Caco-2 (cell line): ENCODE data around the gene LCK. TPM values are rescaled to one million over a fixed set of nuclear protein-coding genes. Genes with fewer than 3 reads are reported as not detected.

Experiments used
- BruUV-seq: library from RNA; stranded (reverse); fragments of 400-500 nt; replicated peaks from 2 replicates; lab custom pipeline; 2021; lab: Mats Ljungman, UMichigan
- CTCF ChIA-PET: fragments of 300-600 bp; sonication (Branson Sonifier 250); formaldehyde crosslinking; loops from one replicate; lab custom pipeline; 2022; ENCODE audit warnings: antibody characterized with exemption; lab: Charles Lee
- POLR2A ChIA-PET: fragments of 300-600 bp; sonication (Branson Sonifier 250); formaldehyde crosslinking; loops from one replicate; lab custom pipeline; 2022; ENCODE audit warnings: antibody characterized with exemption; lab: Charles Lee
- DNase-seq, 2 experiments: peaks; one replicate each; pipeline versions ENCODE4 v3.0.0 to v3.0.0-alpha.2; 2020 to 2022
- H3K27me3 ChIP-seq: replicated peaks from 2 replicates; pipeline ENCODE4 v1.6.0; 2011; ENCODE audit warnings: low read length; ENCODE audit not compliant: control insufficient read depth, insufficient read depth
- H3K36me3 ChIP-seq: 2 replicates; pipeline ENCODE4 v1.5.1; 2011; ENCODE audit warnings: low read length; ENCODE audit not compliant: control insufficient read depth, insufficient read depth
- H3K4me1 ChIP-seq: fragments of 250-450 bp; sonication (Bioruptor Pico); 2 replicates; pipeline ENCODE4 v1.5.1; 2020; ENCODE audit warnings: mild to moderate bottlenecking
- H3K4me3 ChIP-seq: 2 replicates; pipeline ENCODE4 v1.5.1; 2011; ENCODE audit warnings: low read depth, mild to moderate bottlenecking, control low read depth, low read length
- H3K9me3 ChIP-seq: fragments of 250-450 bp; sonication (Bioruptor Pico); 2 replicates; pipeline ENCODE4 v1.5.1; 2020; ENCODE audit warnings: mild to moderate bottlenecking, moderate library complexity
- H3K27ac Mint-ChIP-seq: one replicate; pipeline ENCODE4 v1.8.0; 2022; ENCODE audit warnings: mixed read lengths; ENCODE audit not compliant: unreplicated experiment
- H3K27me3 Mint-ChIP-seq: one replicate; pipeline ENCODE4 v1.8.0; 2022; ENCODE audit warnings: mixed read lengths; ENCODE audit not compliant: insufficient read depth, unreplicated experiment
- H3K36me3 Mint-ChIP-seq: one replicate; pipeline ENCODE4 v1.8.0; 2022; ENCODE audit warnings: mild to moderate bottlenecking, mixed read lengths; ENCODE audit not compliant: insufficient read depth, unreplicated experiment
- H3K4me1 Mint-ChIP-seq: one replicate; pipeline ENCODE4 v1.8.0; 2022; ENCODE audit warnings: low read depth, mixed read lengths; ENCODE audit not compliant: unreplicated experiment
- H3K4me3 Mint-ChIP-seq: one replicate; pipeline ENCODE4 v1.8.0; 2022; ENCODE audit warnings: mild to moderate bottlenecking, moderate library complexity, mixed read lengths; ENCODE audit not compliant: unreplicated experiment
- H3K9me3 Mint-ChIP-seq: one replicate; pipeline ENCODE4 v1.8.0; 2022; ENCODE audit warnings: mixed read lengths; ENCODE audit not compliant: unreplicated experiment
- intact Hi-C: fragments of 100-400 bp; cut with micrococcal nuclease; formaldehyde crosslinking; loops from one replicate; pipeline ENCODE4 v1.10.0; 2022; ENCODE audit not compliant: unreplicated experiment
- total RNA-seq: library from RNA; stranded (reverse); gene quantifications from 2 replicates; pipeline ENCODE4 v1.2.3, GENCODE V29; 2022
- TF ChIP-seq, protein P1 (sequence below), 2 experiments: fragments of 200-600 bp in 1 of 2; IDR thresholded peaks; 1 replicate in 1 of 2; 2 replicates in 1 of 2; pipeline versions ENCODE4 v1.5.1 to v1.8.0; 2011 to 2022; ENCODE audit warnings: antibody characterized with exemption in 1 of 2, control low read depth in 1 of 2, inconsistent platforms in 1 of 2, low read depth in 1 of 2, low read length in 1 of 2, mild to moderate bottlenecking in 1 of 2, moderate library complexity in 1 of 2; ENCODE audit not compliant: insufficient read depth in 1 of 2, severe bottlenecking in 1 of 2, unreplicated experiment in 1 of 2

Gene LCK
- total RNA-seq, 1 experiment from 2014 or later = 0.39 TPM

DNA sequence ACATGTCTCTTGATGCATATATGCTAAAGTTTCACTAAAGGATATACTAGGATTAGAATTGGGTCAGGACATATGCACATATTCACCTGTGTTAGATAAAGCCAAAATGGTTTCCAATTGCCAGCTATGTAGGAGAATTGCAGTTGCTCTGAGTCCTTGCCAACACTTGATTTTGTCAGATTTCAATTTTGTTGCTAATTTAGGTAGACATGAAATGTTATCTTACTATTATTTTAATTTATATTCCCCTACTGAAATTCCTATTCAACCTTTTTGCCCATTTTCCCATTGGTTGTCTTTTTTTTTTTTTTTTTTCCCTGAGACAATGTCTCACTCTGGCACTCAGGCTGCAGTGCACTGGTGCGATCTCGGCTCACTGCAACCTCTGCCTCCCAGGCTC is 54.2 kb downstream of the LCK start:
- Mint-ChIP-seq H3K36me3 (peaks cover 57% of the 10 kb centered on the region), H3K27me3 (no peaks in the 10 kb centered on the region), H3K27ac (no peak overlapping the region), H3K4me3 (no peak overlapping the region), H3K9me3 (no peaks in the 10 kb centered on the region), H3K4me1 (peaks cover 8% of the 10 kb centered on the region)
- DNase-seq = no peak
- ChIA-PET CTCF (no interaction called here), POLR2A (no interaction called here)
- Histone ChIP-seq H3K27me3 (no peaks in the 10 kb centered on the region), H3K36me3 (no peaks in the 10 kb centered on the region), H3K9me3 (no peaks in the 10 kb centered on the region), H3K4me3 (no peak overlapping the region), H3K4me1 (no peaks in the 10 kb centered on the region)
- TF ChIP-seq, protein P1, sequence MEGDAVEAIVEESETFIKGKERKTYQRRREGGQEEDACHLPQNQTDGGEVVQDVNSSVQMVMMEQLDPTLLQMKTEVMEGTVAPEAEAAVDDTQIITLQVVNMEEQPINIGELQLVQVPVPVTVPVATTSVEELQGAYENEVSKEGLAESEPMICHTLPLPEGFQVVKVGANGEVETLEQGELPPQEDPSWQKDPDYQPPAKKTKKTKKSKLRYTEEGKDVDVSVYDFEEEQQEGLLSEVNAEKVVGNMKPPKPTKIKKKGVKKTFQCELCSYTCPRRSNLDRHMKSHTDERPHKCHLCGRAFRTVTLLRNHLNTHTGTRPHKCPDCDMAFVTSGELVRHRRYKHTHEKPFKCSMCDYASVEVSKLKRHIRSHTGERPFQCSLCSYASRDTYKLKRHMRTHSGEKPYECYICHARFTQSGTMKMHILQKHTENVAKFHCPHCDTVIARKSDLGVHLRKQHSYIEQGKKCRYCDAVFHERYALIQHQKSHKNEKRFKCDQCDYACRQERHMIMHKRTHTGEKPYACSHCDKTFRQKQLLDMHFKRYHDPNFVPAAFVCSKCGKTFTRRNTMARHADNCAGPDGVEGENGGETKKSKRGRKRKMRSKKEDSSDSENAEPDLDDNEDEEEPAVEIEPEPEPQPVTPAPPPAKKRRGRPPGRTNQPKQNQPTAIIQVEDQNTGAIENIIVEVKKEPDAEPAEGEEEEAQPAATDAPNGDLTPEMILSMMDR (IDR thresholded peaks at IDR 0.05; ENCODE audit: insufficient read depth in 1 of 2, low read depth in 1 of 2, low read length in 1 of 2, severe bottlenecking in 1 of 2, unreplicated experiment in 1 of 2) = no peak
- intact Hi-C loops = no loop called here
- no TSS peak for BruUV-seq

DNA sequence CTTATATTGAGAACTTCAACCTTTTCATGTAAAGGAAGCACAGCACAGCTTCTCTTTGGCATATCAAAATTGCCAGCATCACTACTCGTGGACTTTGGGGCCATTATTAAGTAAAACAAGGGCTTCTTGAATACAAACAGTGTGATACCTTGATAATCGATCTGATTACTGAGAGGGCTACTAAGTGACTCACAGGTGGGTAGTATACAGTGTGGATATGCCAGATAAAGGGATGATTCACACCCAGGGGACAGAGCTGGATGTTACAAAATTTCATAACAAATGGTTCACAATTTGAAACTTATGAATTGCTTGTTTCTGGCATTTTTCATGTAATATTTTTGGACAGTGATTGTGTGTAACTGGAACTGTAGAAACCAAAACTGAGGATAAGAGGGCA is 56.3 kb downstream of the LCK start:
- Mint-ChIP-seq H3K4me3 (no peak overlapping the region), H3K9me3 (no peaks in the 10 kb centered on the region), H3K36me3 (peaks cover 52% of the 10 kb centered on the region), H3K4me1 (peaks cover 15% of the 10 kb centered on the region), H3K27ac (no peak overlapping the region), H3K27me3 (no peaks in the 10 kb centered on the region)
- H3K4me1 ChIP-seq = no peaks in the 10 kb centered on the region
- POLR2A ChIA-PET = no interaction called here
- H3K36me3 ChIP-seq = no peaks in the 10 kb centered on the region
- BruUV-seq = no TSS peak
- no peaks in the 10 kb centered on the region for H3K9me3 ChIP-seq
- no peak for DNase-seq
- CTCF ChIA-PET = no interaction called here
- H3K27me3 ChIP-seq = no peaks in the 10 kb centered on the region
- no peak overlapping the region for H3K4me3 ChIP-seq
- TF ChIP-seq, protein P1 (IDR thresholded peaks at IDR 0.05; ENCODE audit: insufficient read depth in 1 of 2, low read depth in 1 of 2, low read length in 1 of 2, severe bottlenecking in 1 of 2, unreplicated experiment in 1 of 2) = no peak
- intact Hi-C loops = no loop called here

- TF ChIP-seq, protein P1 (IDR thresholded peaks at IDR 0.05; ENCODE audit: insufficient read depth in 1 of 2, low read depth in 1 of 2, low read length in 1 of 2, severe bottlenecking in 1 of 2, unreplicated experiment in 1 of 2) = no peak
- H3K9me3 Mint-ChIP-seq = no peaks in the 10 kb centered on the region
- Histone ChIP-seq H3K4me3 (no peak overlapping the region), H3K36me3 (no peaks in the 10 kb centered on the region), H3K27me3 (no peaks in the 10 kb centered on the region), H3K9me3 (no peaks in the 10 kb centered on the region), H3K4me1 (no peaks in the 10 kb centered on the region)
- H3K36me3 Mint-ChIP-seq = peaks cover 43% of the 10 kb centered on the region
- no peak overlapping the region for H3K4me3 Mint-ChIP-seq
- no TSS peak for BruUV-seq
- POLR2A ChIA-PET = no interaction called here
- CTCF ChIA-PET = no interaction called here
- H3K27me3 Mint-ChIP-seq = no peaks in the 10 kb centered on the region
- intact Hi-C loops = no loop called here
- no peak overlapping the region for H3K27ac Mint-ChIP-seq
- no peak for DNase-seq
- H3K4me1 Mint-ChIP-seq = peaks cover 19% of the 10 kb centered on the region
These were observed 58.9 kb downstream of the LCK start for GRCh38 chr1:32309960-32310359.
